Mesenchymal stem cell (in vitro differentiated cells and primary cell): Measurements from ENCODE around the gene PRSS23. TPM values are rescaled to one million over a fixed set of nuclear protein-coding genes. Genes with fewer than 3 reads are reported as not detected.

Experiments used
- DNase-seq: peaks from one replicate; pipeline ENCODE4 v3.0.0-alpha.2; 2013
- H2AFZ ChIP-seq: one replicate; pipeline ENCODE4 v1.6.1; 2013; ENCODE audit warnings: low read depth, mild to moderate bottlenecking, control low read depth, inconsistent platforms, low read length, moderate library complexity
- H2AK5ac ChIP-seq: 2 replicates; pipeline ENCODE4 v1.6.1; 2013; ENCODE audit warnings: low read length, moderate library complexity, mild to moderate bottlenecking, inconsistent platforms; ENCODE audit not compliant: severe bottlenecking
- H2BK120ac ChIP-seq: one replicate; pipeline ENCODE4 v1.6.1; 2013; ENCODE audit warnings: low read depth, mild to moderate bottlenecking, inconsistent platforms, low read length, moderate library complexity
- H2BK12ac ChIP-seq, 2 experiments: one replicate each; pipeline ENCODE4 v1.6.1; 2013; ENCODE audit warnings: inconsistent platforms in 2 of 2, low read length in 2 of 2, mild to moderate bottlenecking in 2 of 2, moderate library complexity in 2 of 2, control low read depth in 1 of 2
- H2BK15ac ChIP-seq: one replicate; pipeline ENCODE4 v1.6.1; 2013; ENCODE audit warnings: mild to moderate bottlenecking, low read depth, inconsistent platforms; ENCODE audit not compliant: poor library complexity, severe bottlenecking
- H2BK5ac ChIP-seq: 2 replicates; pipeline ENCODE4 v1.6.1; 2013; ENCODE audit warnings: low read depth, mild to moderate bottlenecking, low read length, control low read depth, inconsistent platforms; ENCODE audit not compliant: poor library complexity, severe bottlenecking
- H3K14ac ChIP-seq, 2 experiments: one replicate each; pipeline ENCODE4 v1.6.1; 2013; ENCODE audit warnings: inconsistent platforms in 2 of 2, low read length in 2 of 2, control low read depth in 1 of 2, mild to moderate bottlenecking in 1 of 2, moderate library complexity in 1 of 2
- H3K18ac ChIP-seq, 2 experiments: one replicate each; pipeline ENCODE4 v1.6.1; 2013; ENCODE audit warnings: inconsistent platforms in 2 of 2, low read length in 2 of 2, control low read depth in 1 of 2, low read depth in 1 of 2, mild to moderate bottlenecking in 1 of 2
- H3K23ac ChIP-seq, 2 experiments: one replicate each; pipeline ENCODE4 v1.6.1; 2013; ENCODE audit warnings: inconsistent platforms in 2 of 2, low read length in 2 of 2, mild to moderate bottlenecking in 2 of 2, moderate library complexity in 2 of 2, control low read depth in 1 of 2
- H3K27ac ChIP-seq: 2 replicates; pipeline ENCODE4 v1.5.1; 2013; ENCODE audit warnings: mild to moderate bottlenecking, moderate library complexity, low read length, control low read depth, inconsistent platforms; ENCODE audit not compliant: poor library complexity, severe bottlenecking
- H3K27me3 ChIP-seq, 2 experiments: 2 replicates each; pipeline versions ENCODE4 v1.6.1 to v1.7.0; 2013; ENCODE audit warnings: low read length in 2 of 2, mild to moderate bottlenecking in 2 of 2, moderate library complexity in 2 of 2, control low read depth in 1 of 2, inconsistent platforms in 1 of 2; ENCODE audit not compliant: control insufficient read depth in 1 of 2, insufficient read depth in 1 of 2
- H3K36me3 ChIP-seq, 2 experiments: 2 replicates each; pipeline versions ENCODE4 v1.6.1 to v1.7.0; 2013; ENCODE audit warnings: low read length in 2 of 2, control low read depth in 1 of 2, inconsistent platforms in 1 of 2, low read depth in 1 of 2, mild to moderate bottlenecking in 1 of 2; ENCODE audit not compliant: insufficient read depth in 2 of 2, control insufficient read depth in 1 of 2
- H3K4ac ChIP-seq, 2 experiments: one replicate each; pipeline ENCODE4 v1.6.1; 2013; ENCODE audit warnings: inconsistent platforms in 2 of 2, low read length in 2 of 2, mild to moderate bottlenecking in 2 of 2, moderate library complexity in 2 of 2, control low read depth in 1 of 2, low read depth in 1 of 2
- H3K4me1 ChIP-seq: 2 replicates; pipeline ENCODE4 v1.6.1; 2013; ENCODE audit warnings: low read depth, low read length, control low read depth; ENCODE audit not compliant: control insufficient read depth, insufficient read depth
- H3K4me2 ChIP-seq: 2 replicates; pipeline ENCODE4 v1.6.1; 2013; ENCODE audit warnings: low read length, mild to moderate bottlenecking, inconsistent platforms; ENCODE audit not compliant: poor library complexity, severe bottlenecking
- H3K4me3 ChIP-seq, 2 experiments: 2 replicates each; pipeline versions ENCODE4 v1.5.1 to v1.7.0; 2013; ENCODE audit warnings: low read length in 2 of 2, mild to moderate bottlenecking in 2 of 2, control low read depth in 1 of 2, low read depth in 1 of 2; ENCODE audit not compliant: insufficient read depth in 1 of 2
- H3K79me1 ChIP-seq: replicated peaks from 2 replicates; pipeline ENCODE4 v1.6.1; 2013; ENCODE audit warnings: mild to moderate bottlenecking, control low read depth, low read length, inconsistent platforms; ENCODE audit not compliant: poor library complexity, severe bottlenecking
- H3K9ac ChIP-seq: 2 replicates; pipeline ENCODE4 v1.7.0; 2013; ENCODE audit warnings: mild to moderate bottlenecking, low read length, moderate library complexity
- H3K9me3 ChIP-seq: 2 replicates; pipeline ENCODE4 v1.7.0; 2013; ENCODE audit warnings: mild to moderate bottlenecking, low read length; ENCODE audit not compliant: control insufficient read depth
- H4K8ac ChIP-seq: one replicate; pipeline ENCODE4 v1.6.1; 2013; ENCODE audit warnings: inconsistent platforms, mild to moderate bottlenecking, low read length, moderate library complexity
- H4K91ac ChIP-seq: one replicate; pipeline ENCODE4 v1.6.1; 2013; ENCODE audit warnings: mild to moderate bottlenecking, low read length, inconsistent platforms
- WGBS: methylation state at CpG from one replicate; pipeline ENCODE4 v1.1.7; 2013; ENCODE audit warnings: mixed read lengths; 5-methylcytosine and 5-hydroxymethylcytosine counted together
- polyA plus RNA-seq, 2 experiments: library from polyadenylated mRNA; stranded (reverse); fragments of 200-250 nt; gene quantifications; one replicate each; pipeline ENCODE4 v1.2.3, GENCODE V29; 2013

PRSS23 gene
- 324 TPM for polyA plus RNA-seq (2013, experiment 1 of 2)
- polyA plus RNA-seq (2013, experiment 2 of 2), result 337 TPM

GRCh38 chr11:86800076-86800959 is at the start of gene PRSS23:
PRSS23 (plus strand) TSS chr11:86800542; CDS start chr11:86807644, 7,102 bp downstream.
- Histone ChIP-seq H3K4me2 (peak within 1 kb of the TSS; percentile 64), H3K27ac (peak within 1 kb of the TSS; percentile 96), H2BK5ac (peak within 1 kb of the TSS; percentile 95), H2AFZ (peak within 1 kb of the TSS; percentile 29), H3K18ac (peak within 1 kb of the TSS; percentile 90 to 96), H4K8ac (peak within 1 kb of the TSS; percentile 84), H3K79me1 (no peaks in the 10 kb centered on the region), H2AK5ac (peak within 1 kb of the TSS; percentile 82), H3K4ac (peak within 1 kb of the TSS; percentile 85 to 96), H2BK15ac (peak within 1 kb of the TSS; percentile 82), H3K36me3 (no peaks in the 10 kb centered on the region), H3K27me3 (no peaks in the 10 kb centered on the region), H3K4me3 (peak within 1 kb of the TSS; percentile 87 to 90), H4K91ac (peak within 1 kb of the TSS; percentile 88), H3K9me3 (no peaks in the 10 kb centered on the region), H3K4me1 (peaks cover 6% of the 10 kb centered on the region), H3K14ac (peak within 1 kb of the TSS; percentile 65 to 80), H3K9ac (peak within 1 kb of the TSS; percentile 85), H2BK120ac (peak within 1 kb of the TSS; percentile 50), H2BK12ac (peak within 1 kb of the TSS; percentile 75 to 80), H3K23ac (peak within 1 kb of the TSS in 1 of 2 experiments; percentile 97)
- WGBS, result under 1% methylated on average over 49 of the region's 97 CpGs
- peak; percentile 68 for DNase-seq

- H3K9me3 ChIP-seq, result no peaks in the 10 kb centered on the region
- no peak overlapping the region for H2BK5ac ChIP-seq
- H3K4ac ChIP-seq, result no peak overlapping the region
- no peaks in the 10 kb centered on the region for H3K27me3 ChIP-seq
- no peak overlapping the region for H4K91ac ChIP-seq
- H4K8ac ChIP-seq, result peak overlapping the region; percentile 23
- H3K36me3 ChIP-seq, result no peaks in the 10 kb centered on the region
- WGBS, result 86% methylated on average over 2 of the region's 3 CpGs
- H3K9ac ChIP-seq, result no peak overlapping the region
- H2BK15ac ChIP-seq, result no peak overlapping the region
- no peak overlapping the region for H2BK12ac ChIP-seq
- H3K4me3 ChIP-seq, result no peak overlapping the region
- peaks cover 6% of the 10 kb centered on the region for H3K4me1 ChIP-seq
- no peak for DNase-seq
- H2AFZ ChIP-seq, result no peak overlapping the region
- H3K23ac ChIP-seq, result no peak overlapping the region
- no peaks in the 10 kb centered on the region for H3K79me1 ChIP-seq
- H3K18ac ChIP-seq, result no peak overlapping the region
- H2AK5ac ChIP-seq, result peak overlapping the region; percentile 6
- H3K14ac ChIP-seq, result no peak overlapping the region
- no peak overlapping the region for H3K4me2 ChIP-seq
- no peak overlapping the region for H3K27ac ChIP-seq
- no peak overlapping the region for H2BK120ac ChIP-seq
Observed at GRCh38 chr11:86753459-86753858, 46.9 kb upstream of the PRSS23 start.

DNA sequence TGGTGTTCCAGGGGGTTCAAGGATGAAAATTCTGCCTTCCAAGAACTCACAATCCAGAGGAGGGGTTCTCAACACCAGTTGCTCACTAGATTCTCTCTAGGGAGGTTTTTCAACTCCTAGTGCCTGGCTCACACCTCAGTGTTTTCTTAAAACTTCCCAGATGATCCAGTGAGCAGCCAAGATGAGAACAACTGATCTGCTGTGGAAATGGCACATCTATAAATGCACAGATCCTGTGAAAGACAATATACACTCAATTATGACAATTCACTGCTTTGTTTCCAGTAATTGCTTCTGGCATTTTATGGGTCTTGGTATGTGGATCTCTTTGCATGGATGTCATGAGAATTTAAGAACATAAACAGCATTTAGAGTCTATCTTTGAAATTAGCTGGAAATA is 45.2 kb upstream of the PRSS23 start:
- H3K4me1 ChIP-seq, result peaks cover 1% of the 10 kb centered on the region
- H3K4ac ChIP-seq, result no peak overlapping the region
- no peak overlapping the region for H2BK5ac ChIP-seq
- no peak overlapping the region for H2BK12ac ChIP-seq
- no peak overlapping the region for H2AK5ac ChIP-seq
- H3K23ac ChIP-seq, result no peak overlapping the region
- no peak overlapping the region for H4K91ac ChIP-seq
- no peak overlapping the region for H3K9ac ChIP-seq
- no peak overlapping the region for H2BK15ac ChIP-seq
- H3K4me2 ChIP-seq, result no peak overlapping the region
- H3K14ac ChIP-seq, result no peak overlapping the region
- H3K79me1 ChIP-seq, result no peaks in the 10 kb centered on the region
- no peaks in the 10 kb centered on the region for H3K36me3 ChIP-seq
- no peak for DNase-seq
- H4K8ac ChIP-seq, result no peak overlapping the region
- H3K9me3 ChIP-seq, result no peaks in the 10 kb centered on the region
- no peak overlapping the region for H3K27ac ChIP-seq
- no peak overlapping the region for H3K18ac ChIP-seq
- H3K27me3 ChIP-seq, result no peaks in the 10 kb centered on the region
- no peak overlapping the region for H3K4me3 ChIP-seq
- H2BK120ac ChIP-seq, result no peak overlapping the region
- H2AFZ ChIP-seq, result no peak overlapping the region

DNA sequence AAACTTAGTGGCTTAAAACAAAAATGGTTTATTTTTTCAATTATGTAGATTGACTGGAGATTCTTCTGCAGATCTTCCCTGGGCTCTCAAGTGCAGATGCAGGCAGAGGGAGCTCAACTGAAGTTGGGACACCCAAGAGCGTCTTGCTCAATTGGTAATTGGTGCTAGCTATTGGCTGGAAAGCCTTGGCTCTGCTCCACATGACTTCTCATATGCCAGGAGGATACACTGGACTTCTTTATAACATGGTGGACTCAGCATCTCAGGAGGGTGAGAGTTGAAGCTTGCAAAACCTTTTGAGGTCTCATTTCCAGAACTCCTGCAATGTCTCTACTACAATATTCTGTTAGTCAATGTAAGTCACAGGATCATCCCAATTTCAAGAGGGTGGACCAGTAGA is 42.2 kb upstream of the PRSS23 start:
- no peak overlapping the region for H3K18ac ChIP-seq
- no peaks in the 10 kb centered on the region for H3K36me3 ChIP-seq
- no peak overlapping the region for H3K9ac ChIP-seq
- no peak overlapping the region for H3K4me2 ChIP-seq
- H3K4ac ChIP-seq, result no peak overlapping the region
- no peak overlapping the region for H3K23ac ChIP-seq
- H4K8ac ChIP-seq, result no peak overlapping the region
- H3K79me1 ChIP-seq, result no peaks in the 10 kb centered on the region
- H2AK5ac ChIP-seq, result no peak overlapping the region
- H3K14ac ChIP-seq, result no peak overlapping the region
- no peak overlapping the region for H2AFZ ChIP-seq
- 100% methylated on average over 1 of the region's 1 CpG for WGBS
- H3K4me3 ChIP-seq, result no peak overlapping the region
- no peaks in the 10 kb centered on the region for H3K27me3 ChIP-seq
- no peak overlapping the region for H2BK120ac ChIP-seq
- H2BK5ac ChIP-seq, result no peak overlapping the region
- H2BK12ac ChIP-seq, result no peak overlapping the region
- no peak for DNase-seq
- no peaks in the 10 kb centered on the region for H3K9me3 ChIP-seq
- no peak overlapping the region for H3K27ac ChIP-seq
- H3K4me1 ChIP-seq, result peaks cover 4% of the 10 kb centered on the region
- no peak overlapping the region for H4K91ac ChIP-seq
- H2BK15ac ChIP-seq, result no peak overlapping the region
